OCI-LY3 (cell line): ENCODE results near the gene SLC9A7.
"Not testable (repeated sequence)": the region's sequence is repeated elsewhere in the genome, so short reads cannot be mapped to it uniquely, and the experiment has no call there.

Experiments
- H2AFZ ChIP-seq: fragments of 200-600, 300-600 bp; shearing (Covaris generic); 2 replicates; pipeline ENCODE4 v1.6.0; 2014; ENCODE audit warnings: antibody characterized with exemption, low read depth, low read length
- H3K27ac ChIP-seq: fragments of 200-600, 300-600 bp; sonication (generic); 2 replicates; pipeline ENCODE4 v1.5.1; 2014; ENCODE audit warnings: mild to moderate bottlenecking, low read length, moderate library complexity, mixed read lengths
- H3K27me3 ChIP-seq: fragments of 200-600, 300-600 bp; sonication (generic); 2 replicates; pipeline ENCODE4 v1.6.1; 2014; ENCODE audit warnings: low read depth, low read length, mixed read lengths
- H3K36me3 ChIP-seq: fragments of 200-600, 300-600 bp; sonication (generic); replicated peaks from 2 replicates; pipeline ENCODE3; 2014; ENCODE audit warnings: low read depth, low read length, mixed read lengths
- H3K4me1 ChIP-seq: fragments of 300-600, 200-600 bp; sonication (generic); 2 replicates; pipeline ENCODE4 v1.6.1; 2014; ENCODE audit warnings: low read length, mixed read lengths
- H3K4me2 ChIP-seq: fragments of 200-600, 300-600 bp; sonication (generic); 2 replicates; pipeline ENCODE4 v1.6.1; 2014; ENCODE audit warnings: low read length, mixed read lengths
- H3K4me3 ChIP-seq: fragments of 300-600, 200-600 bp; sonication (generic); 2 replicates; pipeline ENCODE4 v1.5.1; 2014; ENCODE audit warnings: antibody characterized with exemption, mild to moderate bottlenecking, low read length, moderate library complexity
- H3K79me2 ChIP-seq: fragments of 300-600, 200-600 bp; shearing (Covaris generic); 2 replicates; pipeline ENCODE4 v1.6.1; 2014; ENCODE audit warnings: mild to moderate bottlenecking, low read length, mixed read lengths
- H3K9ac ChIP-seq: fragments of 300-600, 200-600 bp; shearing (Covaris generic); 2 replicates; pipeline ENCODE4 v1.6.0; 2014; ENCODE audit warnings: mild to moderate bottlenecking, low read length, moderate library complexity
- H3K9me3 ChIP-seq: fragments of 200-600, 300-600 bp; shearing (Covaris generic); 2 replicates; pipeline ENCODE4 v1.6.1; 2014; ENCODE audit warnings: low read length, mixed read lengths; ENCODE audit not compliant: insufficient read depth
- H4K20me1 ChIP-seq: fragments of 200-600, 300-600 bp; sonication (generic); 2 replicates; pipeline ENCODE4 v1.6.1; 2016; ENCODE audit warnings: low read length, mixed read lengths; ENCODE audit not compliant: insufficient read depth
- CTCF ChIP-seq: fragments of 200-600, 300-600 bp; sonication (generic); IDR thresholded peaks from 2 replicates; pipeline ENCODE4 v1.5.1; 2014; ENCODE audit warnings: antibody characterized with exemption, low read length, low read depth
- EZH2phosphoT487 ChIP-seq: fragments of 200-600 bp; shearing (Covaris generic); IDR thresholded peaks from 2 replicates; pipeline ENCODE4 v1.6.1; 2018; ENCODE audit warnings: antibody characterized with exemption, mixed run types, low read depth

SLC9A7 gene

GRCh38 chrX:46730765-46731164 is 28.2 kb downstream of the SLC9A7 start:
- Histone ChIP-seq H3K36me3 (peaks cover 5% of the 10 kb centered on the region), H3K27ac (no peak overlapping the region), H3K9ac (no peak overlapping the region), H3K27me3 (no peaks in the 10 kb centered on the region), H3K4me1 (peaks cover 26% of the 10 kb centered on the region), H2AFZ (no peak overlapping the region), H3K4me2 (no peak overlapping the region), H3K4me3 (no peak overlapping the region), H4K20me1 (0 out of 2 replicates have a peak, but pooled peaks cover 3% of the 10 kb centered on the region), H3K79me2 (peaks cover 35% of the 10 kb centered on the region), H3K9me3 (peaks cover 7% of the 10 kb centered on the region; the same call in 1 of the 2 replicates)
- TF ChIP-seq EZH2phosphoT487 (no peak), CTCF (no peak)

- Histone ChIP-seq H3K4me1 (peaks cover 20% of the 10 kb centered on the region), H3K4me3 (no peak overlapping the region), H3K9ac (no peak overlapping the region), H3K27ac (no peak overlapping the region), H4K20me1 (0 out of 2 replicates have a peak, but pooled peaks cover 2% of the 10 kb centered on the region), H3K9me3 (no peaks in the 10 kb centered on the region), H2AFZ (no peak overlapping the region), H3K27me3 (no peaks in the 10 kb centered on the region), H3K79me2 (peaks cover 40% of the 10 kb centered on the region), H3K4me2 (no peak overlapping the region), H3K36me3 (no peaks in the 10 kb centered on the region)
- no peak for TF ChIP-seq CTCF
- TF ChIP-seq EZH2phosphoT487: no peak
Measured at GRCh38 chrX:46727441-46727840, 31.5 kb downstream of the SLC9A7 start.

- Histone ChIP-seq H3K4me2 (peak overlapping the region; percentile 22; the same call in 1 of the 2 replicates), H3K79me2 (peaks cover 49% of the 10 kb centered on the region), H4K20me1 (peaks cover 12% of the 10 kb centered on the region; the same call in 1 of the 2 replicates), H3K4me1 (peaks cover 42% of the 10 kb centered on the region)
- H3K27ac ChIP-seq, H3K27me3 ChIP-seq, H3K9me3 ChIP-seq, H3K4me3 ChIP-seq, H2AFZ ChIP-seq, H3K36me3 ChIP-seq, H3K9ac ChIP-seq: not testable (repeated sequence)
Measured at GRCh38 chrX:46723569-46723927, 35.4 kb downstream of the SLC9A7 start.

GRCh38 chrX:46722742-46723568 is 36.0 kb downstream of the SLC9A7 start:
- Histone ChIP-seq H3K27ac (no peak overlapping the region), H3K4me3 (no peak overlapping the region), H3K27me3 (no peaks in the 10 kb centered on the region), H3K4me2 (peak overlapping the region; percentile 24), H3K9ac (no peak overlapping the region), H4K20me1 (peaks cover 12% of the 10 kb centered on the region; the same call in 1 of the 2 replicates), H3K4me1 (peaks cover 42% of the 10 kb centered on the region), H3K36me3 (no peaks in the 10 kb centered on the region), H3K9me3 (no peaks in the 10 kb centered on the region), H3K79me2 (peaks cover 49% of the 10 kb centered on the region), H2AFZ (no peak overlapping the region)
- TF ChIP-seq CTCF (no peak), EZH2phosphoT487 (no peak)
